Ascending aorta (tissue), 2 donors: Measurements from ENCODE around the gene IQGAP2. TPM values are rescaled to one million over a fixed set of nuclear protein-coding genes. Genes with fewer than 3 reads are reported as not detected.

Source experiments
- DNase-seq, 2 donors: peaks; one replicate each; pipeline ENCODE4 v3.0.0-alpha.2; 2019; ENCODE audit warnings: low spot score in 2 of 2
- H3K27ac ChIP-seq, 2 donors: fragments of 200-600 bp; sonication (generic); one replicate each; pipeline ENCODE4 v1.5.1; 2016 to 2017; ENCODE audit warnings: mild to moderate bottlenecking in 1 of 2
- H3K27me3 ChIP-seq: fragments of 200-600 bp; sonication (generic); one replicate; pipeline ENCODE4 v1.5.1; 2017
- H3K36me3 ChIP-seq, 2 donors: fragments of 200-600 bp; sonication (generic); one replicate each; pipeline ENCODE4 v1.5.1; 2016
- H3K4me1 ChIP-seq, 2 donors: fragments of 200-600 bp; sonication (generic); one replicate each; pipeline ENCODE4 v1.5.1; 2016 to 2017; ENCODE audit warnings: mild to moderate bottlenecking in 1 of 2
- H3K4me3 ChIP-seq, 2 donors: fragments of 200-600 bp; sonication (generic); one replicate each; pipeline ENCODE4 v1.5.1; 2016 to 2017; ENCODE audit warnings: mild to moderate bottlenecking in 1 of 2
- H3K9me3 ChIP-seq, 2 donors: fragments of 200-600 bp; sonication (generic); one replicate each; pipeline ENCODE4 v1.5.1; 2016
- intact Hi-C: fragments of 100-400 bp; cut with DNase I; formaldehyde crosslinking; loops from one replicate; pipeline ENCODE4 v1.15.1; 2023
- total RNA-seq: library from RNA; depleted of rRNA; stranded (reverse); fragments of >200 nt; gene quantifications from one replicate; pipeline ENCODE4 v1.1.0, GENCODE V29; 2016
- TF ChIP-seq, protein P1 (sequence below), 3 experiments: fragments of 200-600 bp in 2 of 3; fragments of 450-650 bp in 1 of 3; sonication (generic) in 2 of 3; IDR thresholded peaks; one replicate each; pipeline ENCODE4 v1.5.1; 2016 to 2019; ENCODE audit warnings: antibody characterized with exemption in 3 of 3, mild to moderate bottlenecking in 1 of 3, moderate library complexity in 1 of 3

The IQGAP2 gene
- total RNA-seq, 1 donor from 2014 or later: 19.8 TPM

DNA sequence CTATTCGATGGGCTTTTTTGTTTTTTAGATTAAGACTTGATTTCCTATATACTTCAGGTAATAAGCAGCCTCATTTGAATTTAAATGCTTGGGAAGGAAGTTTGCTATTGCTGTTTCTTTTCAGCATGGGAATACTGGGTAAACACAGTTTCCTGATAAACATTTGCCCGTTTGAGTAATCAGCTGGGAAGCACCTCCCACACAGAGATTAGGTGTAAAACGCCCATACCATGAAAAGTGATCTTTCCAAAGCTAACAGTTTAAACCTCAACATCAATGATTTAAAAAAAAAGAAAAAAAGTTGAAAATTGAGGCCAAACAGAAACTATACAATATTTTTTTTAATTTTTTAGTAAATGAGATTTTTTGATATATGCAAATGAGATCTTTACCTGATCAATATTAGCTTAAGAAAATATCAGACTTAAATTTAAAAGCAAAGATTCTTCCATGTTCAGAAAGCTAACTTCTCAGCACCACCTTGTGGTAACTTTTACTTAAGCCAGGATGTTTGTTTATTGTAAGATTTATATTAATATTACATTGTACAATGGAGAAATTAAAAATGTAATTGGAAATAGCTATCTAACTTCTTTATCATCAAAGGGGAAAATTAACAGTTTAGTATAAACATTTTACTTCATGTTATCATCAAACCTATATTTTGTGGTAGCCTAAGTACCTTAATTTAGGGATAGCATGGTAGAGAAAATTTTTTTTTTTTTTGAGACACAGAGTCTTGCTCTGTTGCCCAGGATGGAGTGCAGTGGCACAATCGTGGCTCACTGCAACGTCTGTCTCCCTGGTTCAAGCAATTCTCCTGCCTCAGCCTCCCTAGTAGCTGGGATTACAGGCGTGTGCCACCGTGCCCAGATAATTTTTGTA, 180.3 kb downstream of the IQGAP2 start:
- H3K9me3 ChIP-seq: no peaks in the 10 kb centered on the region
- intact Hi-C loops: no loop called here
- no peaks in the 10 kb centered on the region for H3K36me3 ChIP-seq
- TF ChIP-seq, protein P1, sequence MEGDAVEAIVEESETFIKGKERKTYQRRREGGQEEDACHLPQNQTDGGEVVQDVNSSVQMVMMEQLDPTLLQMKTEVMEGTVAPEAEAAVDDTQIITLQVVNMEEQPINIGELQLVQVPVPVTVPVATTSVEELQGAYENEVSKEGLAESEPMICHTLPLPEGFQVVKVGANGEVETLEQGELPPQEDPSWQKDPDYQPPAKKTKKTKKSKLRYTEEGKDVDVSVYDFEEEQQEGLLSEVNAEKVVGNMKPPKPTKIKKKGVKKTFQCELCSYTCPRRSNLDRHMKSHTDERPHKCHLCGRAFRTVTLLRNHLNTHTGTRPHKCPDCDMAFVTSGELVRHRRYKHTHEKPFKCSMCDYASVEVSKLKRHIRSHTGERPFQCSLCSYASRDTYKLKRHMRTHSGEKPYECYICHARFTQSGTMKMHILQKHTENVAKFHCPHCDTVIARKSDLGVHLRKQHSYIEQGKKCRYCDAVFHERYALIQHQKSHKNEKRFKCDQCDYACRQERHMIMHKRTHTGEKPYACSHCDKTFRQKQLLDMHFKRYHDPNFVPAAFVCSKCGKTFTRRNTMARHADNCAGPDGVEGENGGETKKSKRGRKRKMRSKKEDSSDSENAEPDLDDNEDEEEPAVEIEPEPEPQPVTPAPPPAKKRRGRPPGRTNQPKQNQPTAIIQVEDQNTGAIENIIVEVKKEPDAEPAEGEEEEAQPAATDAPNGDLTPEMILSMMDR (IDR thresholded peaks at IDR 0.05): no peak
- H3K4me3 ChIP-seq: no peak overlapping the region
- no peaks in the 10 kb centered on the region for H3K27me3 ChIP-seq
- H3K4me1 ChIP-seq: no peaks in the 10 kb centered on the region
- no peak overlapping the region for H3K27ac ChIP-seq
- DNase-seq: no peak

DNA sequence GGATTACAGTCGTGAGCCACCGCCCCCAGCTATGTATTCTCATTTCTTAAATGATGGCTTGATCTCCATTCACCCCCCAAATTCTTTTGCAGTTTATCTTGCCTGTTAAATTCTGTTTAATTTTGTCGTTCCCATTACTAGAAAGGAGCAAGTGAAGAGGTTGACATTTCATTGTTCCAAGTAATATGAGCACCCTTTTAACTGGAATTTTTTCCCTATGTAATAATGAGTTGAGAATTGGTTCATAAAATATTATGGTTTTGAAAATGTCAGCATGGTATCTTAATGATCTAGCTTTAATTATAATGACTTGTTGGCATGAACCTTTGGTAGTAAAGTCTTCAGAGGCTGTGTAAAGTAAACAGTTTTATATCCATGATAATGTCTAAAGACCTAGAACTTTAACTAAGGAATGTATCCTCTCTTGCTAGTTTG, 182.7 kb downstream of the IQGAP2 start:
- no peaks in the 10 kb centered on the region for H3K36me3 ChIP-seq
- H3K27me3 ChIP-seq: no peaks in the 10 kb centered on the region
- no peak for DNase-seq
- TF ChIP-seq, protein P1 (IDR thresholded peaks at IDR 0.05): no peak
- no peaks in the 10 kb centered on the region for H3K9me3 ChIP-seq
- no peak overlapping the region for H3K4me3 ChIP-seq
- intact Hi-C loops: no loop called here
- H3K27ac ChIP-seq: no peak overlapping the region
- no peaks in the 10 kb centered on the region for H3K4me1 ChIP-seq

DNA sequence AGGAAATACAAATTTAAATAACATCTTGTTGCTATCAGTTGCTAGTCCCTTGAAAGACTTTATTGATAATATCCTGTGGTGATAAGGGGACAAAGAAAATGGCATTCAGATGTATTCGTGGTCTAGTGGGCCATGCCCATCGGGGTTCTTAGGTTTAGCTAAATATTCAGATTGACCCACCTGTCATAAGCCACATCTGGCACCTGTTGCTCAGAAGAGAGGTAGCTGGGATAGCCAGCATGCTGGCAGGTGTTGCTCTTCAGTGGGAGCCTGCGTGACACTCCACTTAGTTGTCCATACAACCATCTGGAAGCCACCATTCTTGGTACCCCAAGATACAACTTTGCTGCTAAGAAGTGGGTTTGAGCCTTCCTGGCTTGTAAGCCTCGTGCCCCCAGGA, 183.4 kb downstream of the IQGAP2 start:
- Histone ChIP-seq H3K4me1 (no peaks in the 10 kb centered on the region), H3K27me3 (no peaks in the 10 kb centered on the region), H3K36me3 (no peaks in the 10 kb centered on the region), H3K4me3 (no peak overlapping the region), H3K27ac (no peak overlapping the region), H3K9me3 (no peaks in the 10 kb centered on the region)
- intact Hi-C loops: no loop called here
- TF ChIP-seq, protein P1 (IDR thresholded peaks at IDR 0.05): no peak
- DNase-seq: no peak

DNA sequence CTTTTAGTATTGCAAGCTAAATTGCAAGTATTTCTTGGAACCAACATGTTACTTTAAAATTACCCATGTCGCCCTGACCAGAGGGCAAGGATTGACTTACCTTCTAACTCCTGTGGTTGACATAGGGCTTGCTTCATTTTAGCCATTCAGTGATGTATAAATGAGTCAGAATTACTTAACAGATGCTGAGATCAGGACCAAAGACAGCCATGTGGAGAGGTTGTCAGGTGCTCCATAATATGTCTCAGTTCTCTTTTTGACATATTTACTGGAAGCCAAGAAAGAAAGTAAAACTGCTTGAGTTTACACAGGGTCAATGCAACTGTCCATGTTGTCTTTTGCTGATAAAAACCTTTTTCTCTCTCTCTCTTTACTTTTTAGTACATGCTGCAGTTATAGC, 186.9 kb downstream of the IQGAP2 start:
- Histone ChIP-seq H3K9me3 (no peaks in the 10 kb centered on the region), H3K27me3 (no peaks in the 10 kb centered on the region), H3K4me3 (no peak overlapping the region), H3K4me1 (no peaks in the 10 kb centered on the region), H3K36me3 (no peaks in the 10 kb centered on the region), H3K27ac (no peak overlapping the region)
- intact Hi-C loops: no loop called here
- TF ChIP-seq, protein P1 (IDR thresholded peaks at IDR 0.05): no peak
- no peak for DNase-seq

DNA sequence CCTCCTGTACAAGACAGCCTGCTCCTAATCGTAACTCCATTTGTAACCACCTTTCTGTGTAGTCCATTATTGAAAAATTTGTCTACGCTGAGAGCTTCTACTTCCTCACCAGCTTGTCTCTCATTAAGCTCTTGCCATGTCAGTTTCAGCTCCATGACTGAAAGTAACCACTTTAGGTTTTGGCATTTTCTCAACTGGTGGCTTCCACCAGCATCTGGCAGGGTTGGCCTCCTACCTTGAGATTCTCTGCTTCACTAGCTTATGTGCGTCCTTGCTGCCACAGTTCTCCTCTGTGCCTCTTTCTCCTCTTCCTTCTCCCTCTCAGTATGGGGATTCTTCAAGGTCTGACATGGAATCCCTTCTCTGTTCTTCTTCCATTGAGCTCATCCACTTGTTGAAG, 188.3 kb downstream of the IQGAP2 start:
- Histone ChIP-seq H3K4me3 (no peak overlapping the region), H3K27me3 (no peaks in the 10 kb centered on the region), H3K27ac (no peak overlapping the region), H3K9me3 (no peaks in the 10 kb centered on the region), H3K36me3 (no peaks in the 10 kb centered on the region), H3K4me1 (no peaks in the 10 kb centered on the region)
- intact Hi-C loops: no loop called here
- no peak for DNase-seq
- TF ChIP-seq, protein P1 (IDR thresholded peaks at IDR 0.05): no peak
